Heart right ventricle (tissue), 16 donors: Measurements from ENCODE around the gene DGCR2. TPM values are rescaled to one million over a fixed set of nuclear protein-coding genes. Genes with fewer than 3 reads are reported as not detected.

Experiments used
- ATAC-seq, 8 donors: fragments of 200-7000 bp; cut with Tn5 transposase; one replicate each; pipeline ENCODE4 v1.9.1; 2020; ENCODE audit warnings: mild to moderate bottlenecking in 8 of 8, moderate library complexity in 8 of 8, moderate number of reproducible peaks in 1 of 8
- DNase-seq, 2 donors: peaks; one replicate each; pipeline ENCODE4 v3.0.0-alpha.2; 2020
- H3K27ac ChIP-seq, 10 donors: fragments of 200-600 bp; sonication (generic) in 2 of 10; one replicate each; pipeline versions ENCODE4 v1.5.0 to v1.8.0; 2020 to 2022; ENCODE audit warnings: mild to moderate bottlenecking in 3 of 10
- H3K27me3 ChIP-seq, 7 donors: fragments of 200-600 bp; one replicate each; pipeline ENCODE4 v1.8.0; 2021 to 2022; ENCODE audit warnings: mild to moderate bottlenecking in 2 of 7
- H3K36me3 ChIP-seq, 9 donors: fragments of 200-600 bp; sonication (generic) in 1 of 9; one replicate each; pipeline versions ENCODE4 v1.5.0 to v1.8.0; 2020 to 2022; ENCODE audit warnings: mild to moderate bottlenecking in 2 of 9
- H3K4me1 ChIP-seq, 9 donors: fragments of 200-600 bp; sonication (generic) in 1 of 9; one replicate each; pipeline versions ENCODE4 v1.5.0 to v1.8.0; 2020 to 2022; ENCODE audit warnings: mild to moderate bottlenecking in 4 of 9
- H3K4me3 ChIP-seq, 10 donors: fragments of 200-600 bp; sonication (generic) in 2 of 10; one replicate each; pipeline versions ENCODE4 v1.5.0 to v1.8.0; 2020 to 2022; ENCODE audit warnings: mild to moderate bottlenecking in 7 of 10, moderate library complexity in 2 of 10
- H3K9me3 ChIP-seq, 11 donors: fragments of 200-600 bp in 10 of 11; sonication (generic) in 2 of 11; one replicate each; pipeline versions ENCODE4 v1.5.0 to v1.8.0; 2013 to 2022; ENCODE audit warnings: mild to moderate bottlenecking in 2 of 11, control low read depth in 1 of 11, moderate library complexity in 1 of 11
- CTCF ChIP-seq, 9 donors: fragments of 200-600 bp; sonication (generic) in 2 of 9; IDR thresholded peaks; one replicate each; pipeline versions ENCODE4 v1.5.0 to v1.8.0; 2021 to 2022; ENCODE audit warnings: antibody characterized with exemption in 9 of 9, mild to moderate bottlenecking in 5 of 9, moderate library complexity in 1 of 9
- WGBS, 2 donors: extraction: QIAGEN DNeasy Blood & Tissue Kit; methylation state at CpG; one replicate each; pipeline ENCODE4 v1.1.7; 2013; ENCODE audit warnings: inconsistent platforms in 1 of 2; 5-methylcytosine and 5-hydroxymethylcytosine counted together
- intact Hi-C, 10 donors: fragments of 100-400 bp; cut with DNase I; formaldehyde crosslinking; loops; one replicate each; pipeline versions ENCODE4 v1.11.1 to v1.14.2; 2022
- polyA plus RNA-seq, 2 donors: library from polyadenylated mRNA; stranded (reverse); fragments of 200-250 nt; gene quantifications; one replicate each; pipeline ENCODE4 v1.2.3, GENCODE V29; 2013
- total RNA-seq, 10 donors: library from RNA; stranded (reverse); fragmentation: NEBNext Ultra II Directional in 3 of 10; extraction: Animal tissue kit (Norgen Biotek cat#: 25700) in 3 of 10; gene quantifications; one replicate each; pipeline versions ENCODE4 v1.2.1 to v1.2.4, GENCODE V29; 2021 to 2023
- donor health status: Arrhythmogenic right ventricular cardiomyopathy.
- donor health status: ischemic (EF 13 %, LVEDD 7.1; RV severe dilation, severe dysfunction).
- donor health status: healthy with polysubstance abuse.
- donor health status: DM: no; HTN: yes; CAD: no.
- donor health status: DM: no; HTN: no; CAD: no.
- donor health status: ischemic (EF 25% LVEDD 6.9; RV normal size, moderate dysfunction).
- donor health status: ischemic (EF 25% LVEDD 5.7; RV mildly dilated, moderate dysfunction).
- donor health status: healthy.
- donor health status: DM: yes; HTN: yes; CAD: no.
- donor health status: Ischemic cardiomyopathy.
- donor health status: ischemic (EF 35%, LVEDD 5.7; RV mildly dilated, moderate dysfunction).
- donor health status: nonischemic (EF 11% LVEDD 7.7; RV severe dilation, severe dysfunction).
- donor health status: DM: yes; HTN: yes; CAD: no.
- donor health status: PGD.
- donor health status: ischemic (EF 29% LVEDD 5.4; RV normal size, mild dysfunction).
- donor health status: nonischemic (EF 23%, LVEDD 6.1; RV moderate dilation, normal function).

The DGCR2 gene
- total and polyA plus RNA-seq, 12 donors: 17.0 to 58.0 (median 39.1) TPM

- Histone ChIP-seq H3K4me1 (peaks cover 0 to 12% (median 0%) of the 10 kb centered on the region in 9 donors), H3K9me3 (no peaks in the 10 kb centered on the region), H3K4me3 (no peak overlapping the region), H3K27ac (no peak overlapping the region), H3K27me3 (no peaks in the 10 kb centered on the region), H3K36me3 (peaks cover 0 to 72% (median 26%) of the 10 kb centered on the region in 9 donors)
- 66 to 77% methylated on average over 5 of the region's 5 CpGs for WGBS, 2 donors
- no peak for ATAC-seq
- intact Hi-C loops: no loop called here
- TF ChIP-seq CTCF (IDR thresholded peaks at IDR 0.05): no peak
- DNase-seq: no peak
These were observed 51.6 kb downstream of the DGCR2 start for GRCh38 chr22:19070397-19071169.

- Histone ChIP-seq H3K4me3 (no peak overlapping the region), H3K27me3 (no peaks in the 10 kb centered on the region), H3K36me3 (peaks cover 4 to 83% (median 32%) of the 10 kb centered on the region in 9 donors), H3K9me3 (no peaks in the 10 kb centered on the region), H3K4me1 (peaks cover 0 to 12% (median 0%) of the 10 kb centered on the region in 9 donors), H3K27ac (no peak overlapping the region)
- DNase-seq (no peak), ATAC-seq (no peak)
- TF ChIP-seq CTCF (IDR thresholded peaks at IDR 0.05): no peak
- intact Hi-C loops: no loop called here
- 98 to 100% methylated on average over 3 of the region's 3 CpGs for WGBS, 2 donors
These were observed 52.8 kb downstream of the DGCR2 start for GRCh38 chr22:19069451-19069850.

- Histone ChIP-seq H3K9me3 (no peaks in the 10 kb centered on the region), H3K36me3 (peaks cover 6 to 90% (median 38%) of the 10 kb centered on the region in 9 donors), H3K27ac (no peak overlapping the region), H3K4me1 (peaks cover 0 to 14% (median 1%) of the 10 kb centered on the region in 9 donors), H3K4me3 (no peak overlapping the region), H3K27me3 (no peaks in the 10 kb centered on the region)
- intact Hi-C loops: no loop called here
- DNase-seq (no peak), ATAC-seq (no peak)
- WGBS, 2 donors: 88 to 93% methylated on average over 5 of the region's 5 CpGs
- no peak for TF ChIP-seq CTCF (IDR thresholded peaks at IDR 0.05)
These were observed 53.4 kb downstream of the DGCR2 start for GRCh38 chr22:19068784-19069271.

GRCh38 chr22:19067696-19068348 is 54.4 kb downstream of the DGCR2 start:
- no peaks in the 10 kb centered on the region for H3K27me3 ChIP-seq
- intact Hi-C loops: no loop called here
- no peaks in the 10 kb centered on the region for H3K9me3 ChIP-seq
- H3K36me3 ChIP-seq: peaks cover 6 to 99% (median 47%) of the 10 kb centered on the region in 9 donors
- ATAC-seq (no peak), DNase-seq (no peak)
- H3K4me3 ChIP-seq: no peak overlapping the region
- TF ChIP-seq CTCF (IDR thresholded peaks at IDR 0.05): no peak
- 93 to 96% methylated on average over 21 of the region's 21 CpGs for WGBS, 2 donors
- peaks cover 0 to 17% (median 5%) of the 10 kb centered on the region in 9 donors for H3K4me1 ChIP-seq
- H3K27ac ChIP-seq: no peak overlapping the region
